GM21423 (cell line): ENCODE data around the gene DPYD.
"Not testable (repeated sequence)": the region's sequence is repeated elsewhere in the genome, so short reads cannot be mapped to it uniquely, and the experiment has no call there.

Experiments used
- ATAC-seq: cut with Tn5 transposase; IDR thresholded peaks from one replicate; pipeline ENCODE4 v1.9.1; 2021; ENCODE audit warnings: mild to moderate bottlenecking, moderate library complexity; ENCODE audit not compliant: unreplicated experiment

The DPYD gene

DNA sequence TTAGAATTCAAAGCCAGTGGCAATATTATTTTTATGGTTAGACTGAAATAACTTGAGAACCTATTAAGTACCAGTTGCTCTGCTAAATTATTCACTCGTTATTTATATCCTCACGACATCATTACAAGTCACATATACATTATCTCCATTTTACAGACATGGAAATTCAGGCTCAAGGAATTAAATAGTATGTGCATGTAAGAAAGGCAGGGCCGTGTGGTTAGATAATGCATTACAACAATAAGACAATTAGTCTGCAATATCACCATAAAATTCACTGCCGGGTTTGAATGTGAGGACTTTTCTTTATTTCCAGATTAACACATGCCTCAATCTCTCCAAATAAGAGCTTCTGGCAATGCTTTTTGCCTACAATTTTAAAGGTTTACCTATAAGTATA lies 675.8 kb downstream of the DPYD start:
- no peak for ATAC-seq

DNA sequence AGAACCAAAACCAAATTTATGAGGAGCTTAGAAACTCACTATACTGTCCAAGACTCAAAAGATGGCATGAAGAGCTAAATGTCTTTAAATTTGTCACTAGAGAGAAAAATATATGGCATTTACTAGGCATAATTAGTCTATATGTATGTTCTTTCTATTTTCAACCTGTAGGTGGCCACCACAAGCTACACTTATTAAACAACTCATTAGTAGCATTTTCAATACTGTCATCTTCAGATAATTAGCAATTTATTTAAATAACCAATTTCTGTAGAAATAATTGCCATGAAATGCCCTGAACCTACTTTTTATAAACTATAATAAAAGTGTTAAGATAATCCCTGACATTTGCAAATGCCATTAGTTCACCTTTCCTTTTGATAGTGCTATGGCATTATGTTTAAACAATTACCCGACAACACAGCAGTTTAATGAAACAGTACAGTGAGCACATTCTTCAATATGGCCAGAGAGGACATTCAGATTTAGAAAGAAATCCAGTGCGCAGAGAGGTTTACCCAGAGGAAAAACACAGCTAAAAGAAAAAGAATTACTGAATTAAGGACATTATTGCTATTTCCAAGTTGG lies 676.8 kb downstream of the DPYD start:
- ATAC-seq: no peak

DNA sequence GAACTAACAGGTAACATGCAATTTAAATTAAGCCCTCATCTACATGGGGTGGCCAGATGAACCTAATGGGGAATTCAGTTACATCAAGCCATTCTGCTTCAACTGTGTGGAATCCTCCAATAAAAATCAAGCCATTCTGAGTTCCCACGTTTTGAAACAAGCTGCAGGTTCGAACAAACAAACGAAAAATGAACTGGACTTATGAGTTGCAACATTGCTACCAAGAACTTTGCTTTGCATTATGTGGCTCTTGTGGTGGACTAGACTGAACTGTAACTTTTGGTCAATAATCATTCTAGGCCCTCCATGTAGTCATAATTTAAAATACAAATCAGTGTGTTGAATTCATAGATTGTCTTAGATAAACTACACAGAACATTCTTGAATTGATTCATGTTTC lies 682.0 kb downstream of the DPYD start:
- no peak for ATAC-seq

DNA sequence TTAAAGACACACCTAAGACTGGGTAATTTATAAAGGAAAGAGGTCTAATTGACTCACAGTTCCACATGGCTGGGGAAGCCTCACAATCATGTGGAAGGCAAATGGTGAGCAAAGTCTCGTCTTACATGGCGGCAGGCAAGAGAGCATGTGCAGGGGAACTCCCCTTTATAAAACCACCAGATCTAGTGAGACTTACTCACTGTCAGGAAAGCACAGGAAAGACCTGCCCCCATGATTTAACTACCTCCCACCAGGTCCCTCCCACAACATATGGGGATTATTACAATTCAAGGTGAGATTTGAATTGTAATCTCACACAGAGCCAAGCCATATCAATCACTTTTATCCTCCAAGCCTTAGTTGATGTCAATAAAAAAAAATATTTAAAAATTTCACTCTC lies 689.5 kb downstream of the DPYD start:
- not testable (repeated sequence) for ATAC-seq

DNA sequence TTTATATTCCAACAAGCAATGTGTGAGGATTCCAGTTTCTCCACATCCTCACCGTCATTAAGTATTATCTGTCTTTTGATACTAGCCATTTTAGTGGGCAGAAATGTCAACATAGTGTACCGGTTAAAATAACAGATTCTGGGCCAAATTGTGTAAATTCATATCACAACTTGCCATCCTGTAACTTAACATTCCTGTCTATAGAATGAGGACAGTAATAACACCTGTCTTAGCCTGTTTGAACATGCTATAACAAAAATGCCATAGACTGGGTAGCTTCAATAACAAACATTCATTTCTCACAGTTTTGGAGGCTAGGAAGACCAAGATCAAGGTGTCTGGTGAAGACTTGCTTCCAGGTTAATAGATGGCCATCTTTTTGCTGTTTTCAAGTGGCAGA lies 708.2 kb downstream of the DPYD start:
- no peak for ATAC-seq

GRCh38 chr1:97210307-97210706 lies 710.5 kb downstream of the DPYD start:
- no peak for ATAC-seq

DNA sequence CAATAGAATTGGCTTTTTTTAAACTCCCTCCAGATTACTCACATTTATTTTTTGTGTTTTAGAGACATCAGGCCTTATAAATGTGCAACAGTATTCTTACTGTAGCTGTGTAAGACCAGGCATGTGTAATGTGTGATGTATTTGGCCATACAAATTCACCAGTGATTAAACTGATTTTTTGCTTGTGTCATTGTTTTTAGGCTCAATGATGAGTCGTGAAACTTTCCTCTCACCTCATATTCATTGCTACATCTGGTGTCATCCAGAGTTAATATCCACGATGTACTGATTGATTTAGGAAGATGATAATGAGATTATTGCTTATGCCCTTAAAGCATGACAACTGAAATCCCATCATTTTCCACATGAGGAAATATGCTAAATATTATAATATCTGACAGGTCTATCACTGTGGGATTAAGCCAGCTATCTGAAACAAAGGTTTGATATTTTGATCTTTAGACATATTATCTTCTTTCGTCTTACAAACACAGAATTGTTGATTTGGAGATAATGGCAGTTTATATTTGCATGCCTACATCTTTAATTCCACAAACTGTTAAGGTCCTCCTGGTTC lies 711.4 kb downstream of the DPYD start:
- no peak for ATAC-seq

- no peak for ATAC-seq
Observed at GRCh38 chr1:97207868-97208267, 713.0 kb downstream of the DPYD start.

GRCh38 chr1:97204468-97204867 lies 716.4 kb downstream of the DPYD start:
- ATAC-seq: no peak

DNA sequence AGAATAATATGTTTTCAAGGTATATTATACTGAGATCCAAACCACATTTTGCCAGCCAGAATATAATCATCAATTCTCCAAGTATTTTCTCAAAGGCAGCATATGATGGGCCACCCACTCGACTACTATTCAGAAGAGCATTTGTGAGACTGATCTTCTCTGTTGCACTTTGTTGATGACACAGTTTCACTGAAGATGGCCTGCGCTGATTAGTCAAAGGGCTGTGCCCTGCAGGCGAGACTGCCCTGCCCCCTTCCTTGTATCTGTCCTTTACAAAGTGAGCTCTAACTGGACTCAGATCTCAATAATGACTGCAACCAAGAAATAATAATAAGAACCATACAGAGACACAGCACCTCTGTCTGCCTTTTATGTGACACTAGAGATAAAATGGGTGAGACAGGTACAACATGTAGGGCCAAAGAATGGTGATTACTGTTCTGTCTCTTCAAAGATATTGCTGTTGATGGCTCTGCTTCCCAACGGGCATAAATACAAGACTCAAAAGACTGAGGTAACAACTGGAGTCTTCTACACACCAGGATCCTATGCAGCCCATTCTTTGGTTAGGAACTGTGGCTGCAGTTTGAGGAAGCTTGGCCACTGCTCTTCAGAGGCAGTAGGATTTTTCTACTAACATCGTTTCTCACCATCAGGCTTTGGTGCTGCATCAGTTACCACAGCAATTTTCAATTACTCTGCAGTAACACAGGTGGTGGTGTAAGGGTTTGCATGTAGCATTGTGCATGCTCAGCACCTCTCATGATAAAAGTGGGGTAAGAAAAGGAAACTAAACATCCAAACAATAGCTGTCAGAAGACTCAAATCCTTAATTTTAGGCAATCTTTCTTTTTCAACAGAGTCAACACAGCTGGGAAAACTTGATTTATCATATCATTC lies 718.1 kb downstream of the DPYD start:
- no peak for ATAC-seq

DNA sequence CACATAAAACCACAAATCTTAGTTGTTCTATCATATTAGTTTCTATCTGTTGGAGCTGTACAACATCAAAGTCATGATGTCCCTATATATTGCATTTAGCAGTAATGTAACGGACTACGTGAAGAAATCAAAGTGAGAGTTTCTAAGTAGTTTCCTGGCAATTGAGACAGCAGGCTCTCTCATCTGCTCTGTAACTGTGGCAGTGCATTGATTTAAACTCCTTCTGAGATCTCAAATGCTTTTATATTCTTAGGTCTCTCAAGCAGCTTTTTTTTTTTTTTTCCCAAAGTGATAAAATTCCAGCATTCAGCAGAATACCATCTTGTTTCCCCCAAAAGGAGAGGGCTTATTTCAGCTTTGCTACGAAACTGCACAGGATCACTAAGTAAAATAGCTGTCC lies 719.2 kb downstream of the DPYD start:
- ATAC-seq: no peak

- no peak for ATAC-seq
Observed at GRCh38 chr1:97200595-97200994, 720.2 kb downstream of the DPYD start.

DNA sequence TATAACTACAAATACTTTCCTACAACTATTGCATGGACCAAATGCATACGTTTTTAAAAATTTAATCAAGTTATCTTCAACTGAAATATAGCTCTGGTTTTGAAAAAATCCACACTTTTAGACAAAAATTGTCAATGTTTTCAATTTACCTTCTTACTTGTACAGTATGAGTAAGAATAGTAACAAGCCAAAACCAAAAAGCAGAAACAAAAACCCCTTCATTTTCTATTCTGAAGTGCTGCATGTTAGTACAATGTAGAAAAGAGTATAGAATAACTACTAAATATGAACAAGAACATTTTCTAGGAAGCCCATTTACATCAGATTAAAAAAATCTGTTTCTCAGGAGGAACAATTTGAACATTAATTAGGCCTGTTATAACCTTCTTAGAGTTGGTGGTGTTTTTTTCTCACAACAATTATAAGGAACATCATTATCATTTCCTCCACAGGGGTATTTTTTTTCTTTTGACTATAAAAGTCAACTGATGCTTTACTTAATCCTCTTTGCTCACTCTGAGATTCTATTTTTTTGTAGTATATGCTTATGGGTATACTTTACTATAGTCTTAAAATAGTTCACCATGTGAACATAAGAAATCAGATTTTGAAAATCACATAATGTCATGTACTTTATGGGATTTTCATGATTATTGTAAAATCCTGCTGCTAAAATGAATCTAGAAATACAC lies 723.9 kb downstream of the DPYD start:
- ATAC-seq: no peak

- no peak for ATAC-seq
Observed at GRCh38 chr1:97192872-97193572, 727.8 kb downstream of the DPYD start.

DNA sequence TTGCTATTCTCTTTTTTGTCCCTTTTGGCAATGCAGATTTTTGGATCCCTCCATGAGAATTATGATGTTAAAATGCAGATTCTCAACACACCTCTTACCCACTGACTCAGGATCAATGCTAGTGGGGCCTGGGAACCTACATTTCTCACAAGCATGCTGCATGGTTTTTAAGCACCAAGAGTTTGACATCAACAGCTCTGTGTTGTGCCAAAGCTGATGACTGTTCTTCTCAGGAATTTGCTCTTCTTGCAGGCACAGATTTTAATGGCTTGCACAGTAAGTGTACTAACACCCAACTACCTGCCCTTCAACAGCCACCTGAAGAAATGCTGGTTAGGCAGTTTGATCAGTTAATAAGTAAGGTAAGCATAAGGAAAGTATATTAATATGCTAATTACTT lies 730.5 kb downstream of the DPYD start:
- ATAC-seq: no peak

- ATAC-seq: no peak
Observed at GRCh38 chr1:97186381-97186780, 734.5 kb downstream of the DPYD start.

DNA sequence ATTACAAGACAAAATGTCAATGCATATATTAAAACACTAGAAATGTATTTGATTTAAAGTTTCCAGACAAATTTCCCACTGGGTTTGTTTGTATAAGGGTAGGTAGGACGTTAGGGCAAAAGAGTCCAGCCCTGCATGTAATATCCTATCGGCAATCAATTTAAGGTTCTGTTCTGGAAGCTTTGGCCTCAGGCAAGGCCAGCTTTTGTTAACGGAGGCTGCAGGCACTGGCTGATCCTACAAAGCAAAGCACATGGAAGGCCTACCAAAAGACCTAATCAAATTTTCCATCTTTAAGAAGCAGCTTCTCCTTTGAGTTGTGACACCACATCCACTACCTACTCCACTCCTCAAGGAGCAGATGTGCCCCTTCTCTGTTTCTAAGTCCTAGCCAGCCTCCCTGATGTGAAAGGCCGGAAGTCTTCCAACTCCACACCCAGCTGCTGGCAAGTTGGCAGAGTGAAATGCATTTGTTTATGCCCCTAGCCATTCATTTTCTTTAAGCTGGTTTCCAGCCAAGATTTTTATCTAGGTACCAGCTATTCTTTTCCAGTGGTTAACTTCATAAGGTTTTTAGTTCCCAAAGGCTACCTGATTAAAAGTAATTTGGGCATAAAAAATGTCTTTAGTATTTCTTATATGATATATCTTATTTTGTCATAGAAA lies 746.7 kb downstream of the DPYD start:
- ATAC-seq: no peak

GRCh38 chr1:97170300-97170699 lies 750.5 kb downstream of the DPYD start:
- no peak for ATAC-seq

GRCh38 chr1:97168056-97168455 lies 752.8 kb downstream of the DPYD start:
- no peak for ATAC-seq

- no peak for ATAC-seq
Observed at GRCh38 chr1:97167246-97167645, 753.6 kb downstream of the DPYD start.
